Measurements from ENCODE around the gene HDAC4.

The HDAC4 gene

DNA sequence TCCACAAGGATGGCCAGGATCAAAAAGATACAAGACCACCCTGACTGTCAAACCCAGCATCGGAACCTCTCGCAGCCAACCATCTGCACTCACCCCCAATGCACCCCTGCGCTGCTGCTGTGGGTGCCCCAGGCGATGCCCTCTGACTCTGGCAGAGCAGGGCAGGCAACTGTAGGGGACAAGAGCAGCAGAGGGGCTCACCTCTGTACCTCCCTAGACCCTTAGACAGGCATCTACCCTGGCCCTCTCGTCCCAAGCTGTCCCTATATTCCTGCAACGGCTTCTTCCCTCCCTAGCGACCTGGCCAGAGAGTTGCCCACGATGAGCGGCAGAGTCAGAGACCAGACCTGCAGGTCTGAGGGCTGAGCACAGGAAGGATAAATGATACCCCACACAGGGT, 128.2 kb downstream of the HDAC4 start:
- no peaks in the 10 kb centered on the region for H3K9me2 ChIP-seq (ENCODE audit: low read depth, low read length)
- H4K20me1 ChIP-seq (ENCODE audit: insufficient read depth, low read length) = peaks cover 2% of the 10 kb centered on the region; the same call in 1 of the 2 replicates
- H3K4me2 ChIP-seq (ENCODE audit: low read length) = no peak overlapping the region
- H3K9me3 ChIP-seq (ENCODE audit: low read length) = no peaks in the 10 kb centered on the region
- no peak overlapping the region for H3K27ac ChIP-seq (ENCODE audit: low read depth, low read length, poor library complexity, severe bottlenecking)
- H3K27me3 ChIP-seq (ENCODE audit: insufficient read depth, low read length) = peaks cover 15% of the 10 kb centered on the region; the same call in 1 of the 2 replicates
- H3K36me3 ChIP-seq (ENCODE audit: insufficient read depth, low read length) = no peaks in the 10 kb centered on the region
- no peak overlapping the region for H3K9ac ChIP-seq (ENCODE audit: low read length)
- H3K4me3 ChIP-seq (ENCODE audit: low read depth, low read length, poor library complexity, severe bottlenecking) = no peak overlapping the region
- H3F3A ChIP-seq (ENCODE audit: insufficient read depth, low read length) = no peaks in the 10 kb centered on the region
- H3K4me1 ChIP-seq (ENCODE audit: insufficient read depth, low read length, severe bottlenecking) = peaks cover 1% of the 10 kb centered on the region
- TF ChIP-seq EZH2 (IDR thresholded peaks at IDR 0.05; ENCODE audit: borderline replicate concordance, low read length) = no peak
- TF ChIP-seq, protein P1, sequence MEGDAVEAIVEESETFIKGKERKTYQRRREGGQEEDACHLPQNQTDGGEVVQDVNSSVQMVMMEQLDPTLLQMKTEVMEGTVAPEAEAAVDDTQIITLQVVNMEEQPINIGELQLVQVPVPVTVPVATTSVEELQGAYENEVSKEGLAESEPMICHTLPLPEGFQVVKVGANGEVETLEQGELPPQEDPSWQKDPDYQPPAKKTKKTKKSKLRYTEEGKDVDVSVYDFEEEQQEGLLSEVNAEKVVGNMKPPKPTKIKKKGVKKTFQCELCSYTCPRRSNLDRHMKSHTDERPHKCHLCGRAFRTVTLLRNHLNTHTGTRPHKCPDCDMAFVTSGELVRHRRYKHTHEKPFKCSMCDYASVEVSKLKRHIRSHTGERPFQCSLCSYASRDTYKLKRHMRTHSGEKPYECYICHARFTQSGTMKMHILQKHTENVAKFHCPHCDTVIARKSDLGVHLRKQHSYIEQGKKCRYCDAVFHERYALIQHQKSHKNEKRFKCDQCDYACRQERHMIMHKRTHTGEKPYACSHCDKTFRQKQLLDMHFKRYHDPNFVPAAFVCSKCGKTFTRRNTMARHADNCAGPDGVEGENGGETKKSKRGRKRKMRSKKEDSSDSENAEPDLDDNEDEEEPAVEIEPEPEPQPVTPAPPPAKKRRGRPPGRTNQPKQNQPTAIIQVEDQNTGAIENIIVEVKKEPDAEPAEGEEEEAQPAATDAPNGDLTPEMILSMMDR (IDR thresholded peaks at IDR 0.05; ENCODE audit: low read length) = no peak
- H3K79me2 ChIP-seq (ENCODE audit: insufficient read depth, low read length) = no peaks in the 10 kb centered on the region
- H2AFZ ChIP-seq (ENCODE audit: low read length) = no peak overlapping the region

DNA sequence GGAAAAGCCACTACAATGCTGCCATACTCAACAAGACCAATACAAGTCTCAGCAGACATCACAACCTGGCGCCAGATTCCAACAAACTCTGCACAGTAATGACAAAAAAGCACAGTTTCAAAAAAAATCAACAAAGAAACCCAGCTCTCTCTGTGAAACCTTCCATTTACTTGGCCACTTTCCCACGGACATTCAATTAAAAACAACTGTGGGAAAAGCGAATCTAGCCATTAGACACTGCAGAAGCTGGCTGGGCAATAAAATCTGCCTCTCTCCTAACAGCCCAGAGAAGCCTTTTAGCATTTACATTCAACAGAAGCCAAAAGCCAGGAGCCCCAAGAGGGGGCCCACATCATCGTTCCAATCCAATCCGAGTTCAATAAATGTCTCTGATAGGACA, 128.9 kb downstream of the HDAC4 start:
- Histone ChIP-seq H3K9ac (ENCODE audit: low read length) (no peak overlapping the region), H4K20me1 (ENCODE audit: insufficient read depth, low read length) (peaks cover 2% of the 10 kb centered on the region; the same call in 1 of the 2 replicates), H3F3A (ENCODE audit: insufficient read depth, low read length) (no peaks in the 10 kb centered on the region), H3K79me2 (ENCODE audit: insufficient read depth, low read length) (no peaks in the 10 kb centered on the region), H3K36me3 (ENCODE audit: insufficient read depth, low read length) (no peaks in the 10 kb centered on the region), H3K9me2 (ENCODE audit: low read depth, low read length) (no peaks in the 10 kb centered on the region), H3K4me2 (ENCODE audit: low read length) (no peak overlapping the region), H3K9me3 (ENCODE audit: low read length) (no peaks in the 10 kb centered on the region), H3K27me3 (ENCODE audit: insufficient read depth, low read length) (peaks cover 15% of the 10 kb centered on the region; the same call in 1 of the 2 replicates), H3K27ac (ENCODE audit: low read depth, low read length, poor library complexity, severe bottlenecking) (no peak overlapping the region), H3K4me3 (ENCODE audit: low read depth, low read length, poor library complexity, severe bottlenecking) (no peak overlapping the region), H2AFZ (ENCODE audit: low read length) (no peak overlapping the region), H3K4me1 (ENCODE audit: insufficient read depth, low read length, severe bottlenecking) (peaks cover 9% of the 10 kb centered on the region)
- no peak for TF ChIP-seq EZH2 (IDR thresholded peaks at IDR 0.05; ENCODE audit: borderline replicate concordance, low read length)
- TF ChIP-seq, protein P1 (IDR thresholded peaks at IDR 0.05; ENCODE audit: low read length) = no peak

DNA sequence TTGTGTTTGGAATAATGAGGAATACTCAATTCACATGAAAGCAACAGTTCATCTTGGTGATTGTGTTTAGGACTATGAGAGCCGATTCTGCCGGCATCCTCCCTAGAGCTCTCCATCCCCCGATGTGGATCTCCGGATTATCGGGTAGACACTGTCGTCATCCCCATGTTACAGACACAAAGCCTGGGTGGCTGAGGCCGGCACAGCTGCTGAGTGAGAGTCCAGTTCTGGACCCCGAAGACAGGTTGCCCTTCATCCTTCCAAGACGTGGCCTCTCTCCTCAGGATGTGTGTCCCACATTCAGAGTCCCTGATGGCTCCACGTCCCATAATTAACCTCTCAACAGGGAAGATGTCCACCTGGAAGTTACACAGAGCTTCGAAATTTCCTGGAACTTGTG, 129.3 kb downstream of the HDAC4 start:
- H3K27ac ChIP-seq (ENCODE audit: low read depth, low read length, poor library complexity, severe bottlenecking) = no peak overlapping the region
- H3K4me1 ChIP-seq (ENCODE audit: insufficient read depth, low read length, severe bottlenecking) = peaks cover 10% of the 10 kb centered on the region
- H3K36me3 ChIP-seq (ENCODE audit: insufficient read depth, low read length) = no peaks in the 10 kb centered on the region
- H3K27me3 ChIP-seq (ENCODE audit: insufficient read depth, low read length) = peaks cover 15% of the 10 kb centered on the region; the same call in 1 of the 2 replicates
- no peaks in the 10 kb centered on the region for H3K9me2 ChIP-seq (ENCODE audit: low read depth, low read length)
- no peak overlapping the region for H2AFZ ChIP-seq (ENCODE audit: low read length)
- TF ChIP-seq EZH2 (IDR thresholded peaks at IDR 0.05; ENCODE audit: borderline replicate concordance, low read length) = no peak
- TF ChIP-seq, protein P1 (IDR thresholded peaks at IDR 0.05; ENCODE audit: low read length) = no peak
- no peaks in the 10 kb centered on the region for H3K9me3 ChIP-seq (ENCODE audit: low read length)
- H3K4me2 ChIP-seq (ENCODE audit: low read length) = no peak overlapping the region
- no peaks in the 10 kb centered on the region for H3K79me2 ChIP-seq (ENCODE audit: insufficient read depth, low read length)
- no peak overlapping the region for H3K4me3 ChIP-seq (ENCODE audit: low read depth, low read length, poor library complexity, severe bottlenecking)
- peaks cover 2% of the 10 kb centered on the region; the same call in 1 of the 2 replicates for H4K20me1 ChIP-seq (ENCODE audit: insufficient read depth, low read length)
- no peak overlapping the region for H3K9ac ChIP-seq (ENCODE audit: low read length)
- H3F3A ChIP-seq (ENCODE audit: insufficient read depth, low read length) = no peaks in the 10 kb centered on the region
